IPS-11a (cell line): ENCODE measurements around the gene STAP2.

Source experiments
- H3K4me3 ChIP-seq: one replicate; pipeline ENCODE4 v1.5.1; 2013; ENCODE audit warnings: low read depth, low read length, control low read depth

Gene STAP2

GRCh38 chr19:4338441-4339355, at the start of gene STAP2:
TSS of gene STAP2 (minus strand) at chr19:4338827. CDS start at chr19:4338753, 74 bp downstream.
- no peak within 1 kb of the TSS for H3K4me3 ChIP-seq

- H3K4me3 ChIP-seq = no peak overlapping the region
These were observed 47.6 kb upstream of the STAP2 start for GRCh38 chr19:4386041-4386782.

- H3K4me3 ChIP-seq = no peak overlapping the region
These were observed 46.8 kb upstream of the STAP2 start for GRCh38 chr19:4385291-4386040.

GRCh38 chr19:4380254-4380727, 41.7 kb upstream of the STAP2 start:
- H3K4me3 ChIP-seq = no peak overlapping the region

- no peak overlapping the region for H3K4me3 ChIP-seq
These were observed 41.0 kb upstream of the STAP2 start for GRCh38 chr19:4379383-4380253.

- no peak overlapping the region for H3K4me3 ChIP-seq
These were observed 40.3 kb upstream of the STAP2 start for GRCh38 chr19:4378886-4379285.

- no peak overlapping the region for H3K4me3 ChIP-seq
These were observed 38.6 kb upstream of the STAP2 start for GRCh38 chr19:4376991-4377781.

- H3K4me3 ChIP-seq = no peak overlapping the region
These were observed 38.0 kb upstream of the STAP2 start for GRCh38 chr19:4376671-4376990.

- no peak overlapping the region for H3K4me3 ChIP-seq
These were observed 37.5 kb upstream of the STAP2 start for GRCh38 chr19:4376028-4376670.

GRCh38 chr19:4375164-4376027, 36.8 kb upstream of the STAP2 start:
- no peak overlapping the region for H3K4me3 ChIP-seq

GRCh38 chr19:4374498-4375163, 36.0 kb upstream of the STAP2 start:
- H3K4me3 ChIP-seq = no peak overlapping the region

- no peak overlapping the region for H3K4me3 ChIP-seq
These were observed 35.2 kb upstream of the STAP2 start for GRCh38 chr19:4373601-4374497.

- no peak overlapping the region for H3K4me3 ChIP-seq
These were observed 34.4 kb upstream of the STAP2 start for GRCh38 chr19:4373013-4373367.

GRCh38 chr19:4372165-4373012, 33.8 kb upstream of the STAP2 start:
- H3K4me3 ChIP-seq = no peak overlapping the region

- no peak overlapping the region for H3K4me3 ChIP-seq
These were observed 32.9 kb upstream of the STAP2 start for GRCh38 chr19:4371247-4372164.
